ACC112 (cell line): ENCODE results near the gene PPA2.

ENCODE experiments used
- H2AFZ ChIP-seq: fragments of 200-600 bp; sonication (generic); one replicate; pipeline ENCODE4 v1.6.0; 2017; ENCODE audit warnings: antibody characterized with exemption, low read length; ENCODE audit not compliant: unreplicated experiment
- H3K27ac ChIP-seq: fragments of 200-600 bp; sonication (generic); 2 replicates; pipeline ENCODE4 v1.5.1; 2014; ENCODE audit warnings: low read depth, mild to moderate bottlenecking, antibody characterized with exemption, low read length, moderate library complexity
- H3K27me3 ChIP-seq: fragments of 200-600 bp; sonication (generic); 2 replicates; pipeline ENCODE4 v1.6.1; 2014; ENCODE audit warnings: mild to moderate bottlenecking, antibody characterized with exemption, low read length, moderate library complexity, mixed read lengths; ENCODE audit not compliant: insufficient read depth
- H3K36me3 ChIP-seq: fragments of 200-600 bp; sonication (generic); 2 replicates; pipeline ENCODE4 v1.6.1; 2016; ENCODE audit warnings: mild to moderate bottlenecking, antibody characterized with exemption, low read length, moderate library complexity, mixed read lengths; ENCODE audit not compliant: insufficient read depth
- H3K4me1 ChIP-seq: fragments of 200-600 bp; sonication (generic); one replicate; pipeline ENCODE4 v1.6.1; 2016; ENCODE audit warnings: low read length, mixed read lengths; ENCODE audit not compliant: insufficient read depth, unreplicated experiment, control insufficient read depth
- H3K4me3 ChIP-seq: fragments of 200-600 bp; sonication (generic); 2 replicates; pipeline ENCODE4 v1.5.1; 2014; ENCODE audit warnings: mild to moderate bottlenecking, low read depth, low read length
- H3K79me2 ChIP-seq: fragments of 200-600 bp; sonication (generic); one replicate; pipeline ENCODE4 v1.6.0; 2016; ENCODE audit warnings: low read length; ENCODE audit not compliant: control insufficient read depth, unreplicated experiment, insufficient read depth

PPA2 gene

GRCh38 chr4:105327222-105327621, 146.6 kb downstream of the PPA2 start:
- Histone ChIP-seq H3K4me3 (no peak overlapping the region), H3K4me1 (no peaks in the 10 kb centered on the region), H3K27me3 (no peaks in the 10 kb centered on the region), H3K79me2 (no peaks in the 10 kb centered on the region), H2AFZ (no peak overlapping the region), H3K36me3 (no peaks in the 10 kb centered on the region), H3K27ac (no peak overlapping the region)
